Measurements from ENCODE around the gene PRKCA. TPM values are rescaled to one million over a fixed set of nuclear protein-coding genes. Genes with fewer than 3 reads are reported as not detected.

The PRKCA gene
- total RNA-seq, 1 donor from 2014 or later: 5.6 TPM

- no peaks in the 10 kb centered on the region for H3K9me3 ChIP-seq (replicated peaks)
- H3K27me3 ChIP-seq (ENCODE audit: low read depth): no peaks in the 10 kb centered on the region
- H3K4me1 ChIP-seq: no peaks in the 10 kb centered on the region
- no peak for TF ChIP-seq CTCF (IDR thresholded peaks at IDR 0.05; ENCODE audit: borderline replicate concordance)
- H3K36me3 ChIP-seq: no peaks in the 10 kb centered on the region
- DNase-seq: no peak
- intact Hi-C loops (cut with micrococcal nuclease): no loop called here
- H3K27ac ChIP-seq (replicated peaks): no peak overlapping the region
- no peak overlapping the region for H3K4me3 ChIP-seq
These were observed 335.1 kb downstream of the PRKCA start for GRCh38 chr17:66637491-66637890.

GRCh38 chr17:66638707-66639479 is 336.5 kb downstream of the PRKCA start:
- no peaks in the 10 kb centered on the region for H3K27me3 ChIP-seq (ENCODE audit: low read depth)
- intact Hi-C loops (cut with micrococcal nuclease): no loop called here
- H3K36me3 ChIP-seq: no peaks in the 10 kb centered on the region
- no peak for TF ChIP-seq CTCF (IDR thresholded peaks at IDR 0.05; ENCODE audit: borderline replicate concordance)
- no peak for DNase-seq
- no peaks in the 10 kb centered on the region for H3K9me3 ChIP-seq (replicated peaks)
- H3K4me3 ChIP-seq: no peak overlapping the region
- no peak overlapping the region for H3K27ac ChIP-seq (replicated peaks)
- H3K4me1 ChIP-seq: no peaks in the 10 kb centered on the region

- Histone ChIP-seq H3K36me3 (peaks cover 6% of the 10 kb centered on the region), H3K9me3 (replicated peaks) (no peaks in the 10 kb centered on the region), H3K27ac (replicated peaks) (no peak overlapping the region), H3K27me3 (ENCODE audit: low read depth) (no peaks in the 10 kb centered on the region), H3K4me3 (no peak overlapping the region), H3K4me1 (no peaks in the 10 kb centered on the region)
- TF ChIP-seq CTCF (IDR thresholded peaks at IDR 0.05; ENCODE audit: borderline replicate concordance): no peak
- no peak for DNase-seq
- intact Hi-C loops (cut with micrococcal nuclease): no loop called here
These were observed 341.6 kb downstream of the PRKCA start for GRCh38 chr17:66643815-66644710.

GRCh38 chr17:66645259-66645658 is 342.8 kb downstream of the PRKCA start:
- no peaks in the 10 kb centered on the region for H3K9me3 ChIP-seq (replicated peaks)
- no peaks in the 10 kb centered on the region for H3K4me1 ChIP-seq
- TF ChIP-seq CTCF (IDR thresholded peaks at IDR 0.05; ENCODE audit: borderline replicate concordance): no peak
- H3K4me3 ChIP-seq: no peak overlapping the region
- H3K27me3 ChIP-seq (ENCODE audit: low read depth): no peaks in the 10 kb centered on the region
- H3K27ac ChIP-seq (replicated peaks): no peak overlapping the region
- H3K36me3 ChIP-seq: peaks cover 6% of the 10 kb centered on the region
- no peak for DNase-seq
- intact Hi-C loops (cut with micrococcal nuclease): no loop called here

GRCh38 chr17:66647391-66647983 is 345.1 kb downstream of the PRKCA start:
- TF ChIP-seq CTCF (IDR thresholded peaks at IDR 0.05; ENCODE audit: borderline replicate concordance): no peak
- Histone ChIP-seq H3K9me3 (replicated peaks) (no peaks in the 10 kb centered on the region), H3K4me3 (no peak overlapping the region), H3K36me3 (peaks cover 6% of the 10 kb centered on the region), H3K27ac (replicated peaks) (no peak overlapping the region), H3K4me1 (no peaks in the 10 kb centered on the region), H3K27me3 (ENCODE audit: low read depth) (no peaks in the 10 kb centered on the region)
- DNase-seq: no peak
- intact Hi-C loops (cut with micrococcal nuclease): no loop called here
